GM12878 (cell line): ENCODE data around the gene SPARC. TPM values are rescaled to one million over a fixed set of nuclear protein-coding genes. Genes with fewer than 3 reads are reported as not detected.

ENCODE experiments used
- CEBPZ ChIP-seq: fragments of 150-350 bp; IDR thresholded peaks from 2 replicates; pipeline ENCODE4 v1.6.1; 2016; ENCODE audit warnings: low read depth, low read length
- E4F1 ChIP-seq: fragments of 450-650 bp; IDR thresholded peaks from 2 replicates; pipeline ENCODE4 v1.6.1; 2018; ENCODE audit warnings: borderline replicate concordance, mild to moderate bottlenecking; ENCODE audit not compliant: partially characterized antibody
- FOXM1 ChIP-seq: IDR thresholded peaks from 2 replicates; pipeline ENCODE4 v1.6.1; 2012; ENCODE audit warnings: low read depth, mild to moderate bottlenecking, inconsistent platforms, low read length, moderate library complexity
- MEF2A ChIP-seq: IDR thresholded peaks from 2 replicates; pipeline ENCODE4 v1.6.1; 2011; ENCODE audit warnings: low read depth, mild to moderate bottlenecking, low read length, moderate library complexity; ENCODE audit not compliant: insufficient read depth
- PBX3 ChIP-seq: IDR thresholded peaks from 2 replicates; pipeline ENCODE4 v1.6.1; 2011; ENCODE audit warnings: mild to moderate bottlenecking, low read depth, low read length, moderate library complexity; ENCODE audit not compliant: insufficient replicate concordance
- SKIL ChIP-seq: fragments of 450-650 bp; IDR thresholded peaks from 2 replicates; pipeline ENCODE4 v1.6.1; 2017; ENCODE audit warnings: mild to moderate bottlenecking, low read depth, inconsistent platforms; ENCODE audit not compliant: poor library complexity, severe bottlenecking
- SMAD5 ChIP-seq: IDR thresholded peaks from 2 replicates; pipeline ENCODE4 v1.6.1; 2016; ENCODE audit warnings: antibody characterized with exemption, low read depth
- USF2 ChIP-seq: IDR thresholded peaks from 2 replicates; pipeline ENCODE4 v1.6.1; 2011; ENCODE audit warnings: low read depth, low read length, improper control_type of control experiment, borderline replicate concordance
- polyA plus RNA-seq, 11 experiments: library from polyadenylated mRNA; depleted of rRNA in 4 of 11; unstranded in 6 of 11; stranded (reverse) in 5 of 11; fragments of >200 nt; fragmentation: Nextera tagmentation in 4 of 11; fragmentation: Illumina TruSeq in 1 of 11; extraction: Ambion mirVana in 4 of 11; extraction: Trizol in 1 of 11; gene quantifications; 1 replicate in 1 of 11; 2 replicates in 10 of 11; pipeline versions ENCODE4 v1.2.1 to v1.2.3, GENCODE V29; 2011 to 2016; ENCODE audit warnings: inconsistent platforms in 2 of 11, missing spikeins in 2 of 11, low read depth in 1 of 11
- total RNA-seq, 4 experiments: library from RNA; depleted of rRNA in 3 of 4; stranded (reverse); fragments of >200 nt in 3 of 4; fragmentation: Illumina TruSeq in 1 of 4; extraction: Trizol in 1 of 4; gene quantifications; 2 replicates each; pipeline versions ENCODE4 v1.2.1 to v1.2.3, GENCODE V29; 2013 to 2021

The SPARC gene
- total and polyA plus RNA-seq, 10 of the 15 experiments (the other 5 are each of a cell fraction or from before 2014, with no cell fraction given) = 29.6 to 154 (median 57.0) TPM

- TF ChIP-seq PBX3 = no peak
- no peak for TF ChIP-seq MEF2A
- no peak for TF ChIP-seq SKIL
- TF ChIP-seq SMAD5 = no peak
- TF ChIP-seq CEBPZ = no peak
- no peak for TF ChIP-seq E4F1
- TF ChIP-seq USF2 = no peak
- no peak for TF ChIP-seq FOXM1
Measured at GRCh38 chr5:151647320-151647861, 39.3 kb downstream of the SPARC start (continued).
